MV-4-11 (cell line): ENCODE data around the gene OGDH.

ENCODE experiments used
- DNase-seq: peaks from one replicate; lab custom pipeline; 2025; lab: John Stamatoyannopoulos, UW

The OGDH gene

DNA sequence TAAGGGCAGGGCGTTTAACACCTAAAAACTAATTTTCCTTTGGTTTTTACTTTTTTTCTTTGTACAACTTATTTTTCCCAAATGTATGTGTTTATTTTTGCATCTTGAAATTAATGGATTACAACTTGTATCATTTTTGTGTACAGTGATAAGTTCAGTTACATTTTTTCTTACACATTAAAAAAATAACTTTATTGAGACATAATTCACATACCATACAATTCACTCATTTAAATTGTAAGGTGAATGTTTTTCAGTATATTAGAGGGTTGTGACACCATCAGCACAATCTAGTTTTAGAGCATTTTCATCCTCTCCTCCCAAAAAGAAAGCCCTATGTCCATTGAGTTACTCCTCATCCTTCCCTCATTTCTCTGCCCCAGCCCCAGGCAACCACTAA lies 11.6 kb downstream of the OGDH start:
- no peak for DNase-seq

GRCh38 chr7:44618753-44619152 lies 12.3 kb downstream of the OGDH start:
- DNase-seq, result no peak

DNA sequence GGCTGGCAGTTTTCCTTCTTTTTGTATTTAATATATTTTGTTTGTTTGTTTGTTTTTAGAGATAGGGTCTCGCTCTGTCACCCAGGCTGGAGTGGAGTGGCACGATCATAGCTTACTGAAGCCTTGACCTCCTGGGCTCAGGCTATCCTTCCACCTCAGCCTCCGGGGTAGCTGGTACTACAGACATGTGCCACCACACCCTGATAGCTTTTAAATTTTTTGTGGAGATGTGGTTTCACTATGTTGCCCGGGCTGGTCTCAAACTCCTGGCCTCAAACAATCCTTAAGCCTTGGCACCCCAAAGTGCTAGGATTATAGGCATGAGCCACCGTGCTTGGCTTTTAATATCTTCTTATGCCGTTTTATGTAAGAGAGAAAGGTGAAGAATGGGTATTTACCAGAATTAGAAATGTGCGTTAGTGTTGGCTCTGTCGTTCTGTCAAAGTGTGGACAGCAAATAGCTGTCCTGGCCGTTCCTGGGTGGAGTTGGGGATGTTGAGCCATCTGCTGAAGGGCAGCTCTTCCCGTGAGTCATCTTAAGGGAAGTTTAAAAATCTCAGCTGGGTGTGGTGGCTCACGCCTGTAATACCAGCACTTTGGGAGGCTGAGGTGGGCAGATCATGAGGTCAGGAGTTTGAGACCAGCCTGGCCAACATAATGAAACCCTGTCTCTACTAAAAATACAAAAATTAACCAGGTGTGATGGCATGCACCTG lies 14.8 kb downstream of the OGDH start:
- DNase-seq, result peak; percentile 1

DNA sequence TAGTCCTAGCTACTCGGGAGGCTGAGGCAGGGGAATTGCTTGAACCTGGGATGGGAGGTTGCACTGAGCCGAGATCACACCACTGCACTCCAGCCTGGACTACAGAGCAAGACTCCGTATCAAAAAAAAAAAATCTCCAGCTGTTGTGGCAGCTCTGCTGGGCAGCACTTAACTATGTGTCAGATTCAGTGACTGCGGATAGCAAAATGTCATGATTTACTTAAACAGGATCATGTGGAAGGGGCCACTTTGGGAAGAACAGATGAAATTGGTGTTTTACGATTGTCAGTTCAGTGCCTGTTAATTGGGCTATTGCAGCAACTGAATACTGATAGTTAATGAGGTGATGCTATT lies 15.3 kb downstream of the OGDH start:
- no peak for DNase-seq

GRCh38 chr7:44622342-44623151 lies 16.1 kb downstream of the OGDH start:
- DNase-seq, result peak; percentile 69

DNA sequence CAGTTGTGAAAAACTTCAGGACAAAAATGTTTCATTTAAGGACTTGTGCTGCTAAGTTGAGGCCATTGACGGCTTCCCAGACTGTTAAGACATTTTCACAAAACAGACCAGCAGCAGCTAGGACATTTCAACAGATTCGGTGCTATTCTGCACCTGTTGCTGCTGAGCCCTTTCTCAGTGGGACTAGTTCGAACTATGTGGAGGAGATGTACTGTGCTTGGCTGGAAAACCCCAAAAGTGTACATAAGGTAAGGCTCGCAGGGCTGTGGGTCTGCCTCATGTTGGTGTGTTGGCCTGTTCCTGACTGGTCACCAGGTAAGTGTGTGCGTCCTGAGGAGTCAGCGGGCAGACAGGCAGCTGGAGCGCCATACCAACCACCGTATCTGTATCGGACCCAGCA lies 17.9 kb downstream of the OGDH start:
- DNase-seq, result no peak

DNA sequence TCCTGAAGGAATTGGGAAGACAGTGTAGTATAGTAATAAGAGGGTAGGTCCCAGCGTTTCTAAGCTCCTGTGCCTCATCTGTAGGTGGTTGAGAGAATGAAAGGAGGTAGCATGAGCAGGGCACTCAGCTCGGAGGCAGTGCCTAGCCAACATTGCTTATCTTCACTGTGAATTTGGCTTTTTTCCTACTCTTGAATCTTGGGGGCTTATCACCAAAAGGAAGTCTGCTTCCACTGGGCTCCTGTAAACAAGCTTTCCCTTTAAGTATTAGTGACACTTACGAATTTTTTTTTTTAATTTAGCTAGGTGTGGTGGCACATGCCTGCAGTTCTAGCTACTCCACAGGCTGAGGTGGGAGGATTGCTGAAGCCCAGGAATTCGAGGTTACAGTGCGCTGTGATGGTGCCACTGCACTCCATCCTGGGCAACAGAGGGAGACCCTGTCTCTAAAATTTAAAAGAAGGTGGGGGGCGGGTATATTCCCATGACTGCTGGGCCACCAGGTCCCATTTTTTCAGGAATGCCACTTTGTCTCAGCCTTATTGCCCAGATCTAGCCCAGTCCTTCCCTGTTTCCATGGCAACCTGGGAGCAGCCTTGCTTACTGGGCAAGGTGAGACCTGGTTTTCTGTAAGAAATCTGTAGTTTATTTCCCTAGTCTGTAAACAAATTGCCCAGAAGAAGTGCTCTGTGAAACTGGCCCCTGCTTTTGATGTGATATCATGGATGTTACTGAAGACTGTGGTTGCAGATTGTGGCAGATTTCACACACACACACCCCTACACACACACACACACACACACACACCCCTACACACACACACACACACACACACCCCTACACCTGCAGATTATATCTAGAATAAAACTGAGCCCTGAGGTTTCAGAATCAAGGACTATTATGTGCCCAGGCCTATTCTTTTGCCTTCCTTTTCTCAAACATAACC lies 19.4 kb downstream of the OGDH start:
- DNase-seq, result no peak

- no peak for DNase-seq
Measured at GRCh38 chr7:44626620-44627019, 20.2 kb downstream of the OGDH start.

GRCh38 chr7:44629829-44630522 lies 23.5 kb downstream of the OGDH start:
- DNase-seq, result peak; percentile 72

DNA sequence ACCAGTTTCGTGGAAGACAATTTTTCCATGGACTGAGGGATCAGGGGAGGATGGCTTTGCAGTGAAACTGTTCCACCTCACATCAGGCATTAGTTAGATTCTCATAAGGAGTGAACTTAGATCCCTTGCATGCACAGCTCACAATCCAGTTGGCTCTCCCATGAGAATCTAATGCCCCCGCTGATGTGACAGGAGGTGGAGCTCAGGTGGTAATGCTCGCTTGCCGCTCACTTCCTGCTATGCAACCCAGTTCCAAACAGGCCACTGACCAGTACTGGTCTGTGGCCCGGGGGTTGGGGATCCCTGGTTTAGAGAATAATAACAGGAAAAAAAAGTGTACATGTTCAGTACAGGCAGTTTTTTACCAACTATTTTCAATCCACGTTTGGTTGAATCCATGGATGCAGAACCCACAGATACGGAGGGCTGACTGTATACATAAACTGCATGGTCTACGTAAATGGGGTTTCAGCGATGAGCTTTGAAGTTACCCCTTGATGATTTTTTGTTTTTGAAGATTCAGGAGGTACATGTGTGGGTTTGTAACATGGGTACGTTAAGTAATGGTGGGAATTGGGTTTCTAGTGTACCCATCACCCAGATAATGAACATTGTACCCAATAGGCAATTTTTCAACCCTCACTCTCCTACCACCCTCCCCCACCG lies 24.5 kb downstream of the OGDH start:
- DNase-seq, result no peak

- DNase-seq, result peak; percentile 55
Measured at GRCh38 chr7:44631458-44632115, 25.2 kb downstream of the OGDH start.

DNA sequence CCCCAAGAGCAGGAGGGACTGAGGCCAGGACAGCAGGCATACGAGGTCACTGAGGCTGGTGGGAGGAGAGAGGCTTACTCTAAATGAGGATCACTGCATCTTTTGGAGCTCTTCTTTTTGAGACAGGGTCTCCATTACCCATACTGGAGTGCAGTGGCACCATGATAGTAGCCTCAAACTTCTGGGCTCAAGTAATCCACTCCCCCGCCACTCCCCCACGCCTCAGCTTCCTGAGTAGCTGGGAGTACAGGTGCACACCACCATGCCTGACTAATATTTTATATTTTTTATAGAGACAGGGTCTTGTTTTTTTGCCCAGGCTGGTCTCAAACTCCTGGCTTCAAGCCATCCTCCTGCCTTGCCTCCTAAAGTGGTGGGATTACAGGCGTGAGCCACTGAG lies 25.8 kb downstream of the OGDH start:
- no peak for DNase-seq

GRCh38 chr7:44633254-44634186 lies 27.1 kb downstream of the OGDH start:
- DNase-seq, result no peak

DNA sequence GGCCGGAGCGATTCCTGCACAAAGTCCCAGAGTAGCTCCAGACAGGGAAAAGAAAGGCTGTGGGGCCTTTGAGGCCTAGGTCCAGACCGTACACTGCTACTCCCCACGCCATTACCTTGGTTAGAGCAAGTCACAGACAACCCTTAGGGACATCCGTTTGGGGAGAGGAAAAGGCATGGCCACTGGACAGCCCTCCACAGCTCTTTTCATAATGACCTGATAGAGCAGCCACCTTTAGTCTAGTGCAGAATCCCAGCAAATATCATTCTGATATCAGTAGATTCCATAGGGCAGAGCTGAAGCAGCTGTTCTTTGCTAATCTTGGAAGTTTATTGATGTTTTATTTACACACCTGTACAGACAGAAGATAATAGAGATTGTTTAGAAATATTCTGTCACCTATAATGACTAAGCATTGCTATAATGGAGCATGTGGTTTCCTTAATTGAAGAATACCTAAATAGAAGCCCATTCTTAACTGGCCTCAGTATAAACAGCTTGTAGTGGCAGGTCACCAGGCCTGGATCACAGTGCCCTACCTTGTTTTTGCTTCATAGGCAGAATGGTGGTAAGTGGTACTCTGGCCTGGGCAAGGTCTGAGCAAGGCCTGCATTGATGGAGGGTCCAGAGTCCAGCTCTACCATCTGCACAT lies 27.9 kb downstream of the OGDH start:
- no peak for DNase-seq

- DNase-seq, result peak; percentile 28
Measured at GRCh38 chr7:44634839-44635591, 28.6 kb downstream of the OGDH start.

- no peak for DNase-seq
Measured at GRCh38 chr7:44636041-44636584, 29.7 kb downstream of the OGDH start.

GRCh38 chr7:44636926-44637325 lies 30.5 kb downstream of the OGDH start:
- DNase-seq, result no peak
